ENCODE results near the gene PROSER2.

The PROSER2 gene

DNA sequence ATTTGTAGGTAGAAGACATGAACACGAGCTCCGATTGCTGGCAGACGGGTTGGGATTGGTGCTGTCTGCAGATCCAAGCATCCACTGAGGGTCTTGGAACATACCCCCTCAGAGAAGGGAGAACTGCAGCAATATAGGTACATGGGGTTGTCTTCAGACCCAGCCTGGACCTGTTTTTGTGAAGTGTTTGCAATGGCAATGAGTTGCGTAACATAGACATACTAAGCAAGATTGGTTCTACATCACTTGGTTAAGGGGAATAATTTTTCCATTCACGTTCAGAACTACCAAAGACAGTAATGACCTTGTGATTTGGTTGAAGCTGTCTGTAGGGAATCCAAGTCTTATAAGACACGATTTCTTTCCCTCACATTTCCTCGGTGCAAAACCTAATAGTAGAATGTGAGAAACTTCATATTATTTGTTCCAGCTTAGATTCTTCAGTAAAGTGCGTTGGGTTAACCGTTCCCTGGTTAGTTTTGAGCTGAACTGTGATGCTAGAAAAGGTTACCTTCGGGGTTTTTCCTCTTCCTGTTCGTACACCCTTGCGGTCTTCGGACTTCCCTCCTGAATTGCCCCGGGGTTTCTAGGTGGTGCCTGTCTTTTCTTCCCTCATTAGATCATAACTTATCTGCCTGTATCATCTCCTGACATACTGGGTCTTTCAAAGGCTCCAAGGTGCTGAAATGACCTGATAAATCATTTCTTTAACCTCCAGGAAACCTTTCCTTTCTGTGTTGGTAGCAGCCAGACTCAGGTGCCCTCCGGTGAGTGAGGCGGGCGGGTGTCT lies 14.4 kb downstream of the PROSER2 start:
- Histone ChIP-seq H3K4me1 (ENCODE audit: control insufficient read depth, low read length) (no peaks in the 10 kb centered on the region; the same call in 1 of the 2 replicates), H3K4me2 (ENCODE audit: low read length) (no peak overlapping the region), H3K27me3 (ENCODE audit: control insufficient read depth, low read length) (peaks cover 24% of the 10 kb centered on the region), H3F3A (ENCODE audit: control insufficient read depth, insufficient read depth) (no peaks in the 10 kb centered on the region; the same call in 1 of the 2 replicates), H3K36me3 (ENCODE audit: control insufficient read depth, low read length) (no peaks in the 10 kb centered on the region), H3K27ac (ENCODE audit: low read depth, low read length) (no peak overlapping the region), H3K79me2 (ENCODE audit: control insufficient read depth, low read length) (no peaks in the 10 kb centered on the region), H3K9me2 (replicated peaks; ENCODE audit: control insufficient read depth, low read length) (no peaks in the 10 kb centered on the region), H3K4me3 (ENCODE audit: low read length) (no peak overlapping the region), H3K9me3 (ENCODE audit: control insufficient read depth, insufficient read depth, low read length) (no peaks in the 10 kb centered on the region), H4K20me1 (ENCODE audit: control insufficient read depth, insufficient read depth, low read depth, low read length) (no peaks in the 10 kb centered on the region)
- TF ChIP-seq, protein P1, sequence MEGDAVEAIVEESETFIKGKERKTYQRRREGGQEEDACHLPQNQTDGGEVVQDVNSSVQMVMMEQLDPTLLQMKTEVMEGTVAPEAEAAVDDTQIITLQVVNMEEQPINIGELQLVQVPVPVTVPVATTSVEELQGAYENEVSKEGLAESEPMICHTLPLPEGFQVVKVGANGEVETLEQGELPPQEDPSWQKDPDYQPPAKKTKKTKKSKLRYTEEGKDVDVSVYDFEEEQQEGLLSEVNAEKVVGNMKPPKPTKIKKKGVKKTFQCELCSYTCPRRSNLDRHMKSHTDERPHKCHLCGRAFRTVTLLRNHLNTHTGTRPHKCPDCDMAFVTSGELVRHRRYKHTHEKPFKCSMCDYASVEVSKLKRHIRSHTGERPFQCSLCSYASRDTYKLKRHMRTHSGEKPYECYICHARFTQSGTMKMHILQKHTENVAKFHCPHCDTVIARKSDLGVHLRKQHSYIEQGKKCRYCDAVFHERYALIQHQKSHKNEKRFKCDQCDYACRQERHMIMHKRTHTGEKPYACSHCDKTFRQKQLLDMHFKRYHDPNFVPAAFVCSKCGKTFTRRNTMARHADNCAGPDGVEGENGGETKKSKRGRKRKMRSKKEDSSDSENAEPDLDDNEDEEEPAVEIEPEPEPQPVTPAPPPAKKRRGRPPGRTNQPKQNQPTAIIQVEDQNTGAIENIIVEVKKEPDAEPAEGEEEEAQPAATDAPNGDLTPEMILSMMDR (IDR thresholded peaks at IDR 0.05; ENCODE audit: low read depth, low read length, poor library complexity, severe bottlenecking), result no peak
- peak; percentile 63; the same call in 1 of the 2 replicates for TF ChIP-seq EZH2phosphoT487 (IDR thresholded peaks at IDR 0.05; ENCODE audit: borderline replicate concordance, low read length)

DNA sequence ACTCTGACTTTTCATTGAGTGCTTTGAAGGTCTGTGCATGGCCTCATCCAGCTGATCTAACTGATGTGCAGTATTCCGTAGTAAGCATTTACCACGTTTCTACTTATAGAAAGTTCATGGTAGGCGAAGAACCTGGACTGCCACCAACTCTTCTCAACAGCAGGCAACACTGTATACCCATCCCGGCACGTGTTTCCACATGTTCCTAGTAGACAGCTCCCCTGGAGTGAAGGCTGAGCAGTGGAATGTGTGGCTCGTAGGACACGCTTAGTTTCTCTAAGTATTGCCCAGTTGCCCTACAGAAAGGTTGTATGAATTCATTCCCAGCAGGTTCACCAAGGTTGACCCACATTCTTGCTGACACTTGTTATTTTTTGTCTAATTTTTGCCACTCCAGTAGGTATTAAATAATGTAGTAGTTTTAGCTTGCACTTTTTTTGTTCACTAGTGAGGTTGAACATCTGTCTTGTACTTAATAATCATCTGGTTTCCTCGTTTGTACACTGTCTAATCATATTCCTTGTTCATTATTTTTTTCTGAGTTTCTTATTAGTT lies 15.2 kb downstream of the PROSER2 start:
- Histone ChIP-seq H3K4me1 (ENCODE audit: control insufficient read depth, low read length) (no peaks in the 10 kb centered on the region; the same call in 1 of the 2 replicates), H3K27me3 (ENCODE audit: control insufficient read depth, low read length) (peaks cover 24% of the 10 kb centered on the region), H3K79me2 (ENCODE audit: control insufficient read depth, low read length) (no peaks in the 10 kb centered on the region), H3K36me3 (ENCODE audit: control insufficient read depth, low read length) (no peaks in the 10 kb centered on the region), H3K9me2 (replicated peaks; ENCODE audit: control insufficient read depth, low read length) (no peaks in the 10 kb centered on the region), H3F3A (ENCODE audit: control insufficient read depth, insufficient read depth) (no peaks in the 10 kb centered on the region; the same call in 1 of the 2 replicates), H3K4me2 (ENCODE audit: low read length) (no peak overlapping the region), H3K9me3 (ENCODE audit: control insufficient read depth, insufficient read depth, low read length) (no peaks in the 10 kb centered on the region), H3K27ac (ENCODE audit: low read depth, low read length) (no peak overlapping the region), H4K20me1 (ENCODE audit: control insufficient read depth, insufficient read depth, low read depth, low read length) (no peaks in the 10 kb centered on the region), H3K4me3 (ENCODE audit: low read length) (no peak overlapping the region)
- no peak for TF ChIP-seq EZH2phosphoT487 (IDR thresholded peaks at IDR 0.05; ENCODE audit: borderline replicate concordance, low read length)
- TF ChIP-seq, protein P1 (IDR thresholded peaks at IDR 0.05; ENCODE audit: low read depth, low read length, poor library complexity, severe bottlenecking), result no peak

DNA sequence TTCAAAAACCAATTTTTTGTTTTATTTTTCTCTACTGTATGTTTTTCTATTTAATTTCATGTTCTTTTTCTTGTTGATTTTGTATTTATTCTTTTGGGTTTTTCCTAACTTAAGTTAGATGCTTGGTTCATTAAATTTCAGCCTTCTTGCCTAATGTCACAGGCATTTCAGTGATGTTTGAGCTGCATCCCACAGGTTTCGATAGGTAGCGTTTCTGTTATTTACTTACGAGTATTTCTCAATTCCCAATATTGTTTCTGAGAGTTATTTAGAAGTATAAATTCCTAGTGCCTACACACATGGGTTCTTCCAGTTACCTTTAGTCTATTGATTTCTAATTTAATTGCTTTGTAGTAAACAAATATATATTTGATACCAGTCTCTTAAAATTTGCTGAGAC lies 18.2 kb downstream of the PROSER2 start:
- Histone ChIP-seq H3K9me2 (replicated peaks; ENCODE audit: control insufficient read depth, low read length) (no peaks in the 10 kb centered on the region), H3K4me3 (ENCODE audit: low read length) (no peak overlapping the region), H3K4me1 (ENCODE audit: control insufficient read depth, low read length) (no peaks in the 10 kb centered on the region), H3K9me3 (ENCODE audit: control insufficient read depth, insufficient read depth, low read length) (no peaks in the 10 kb centered on the region), H3K36me3 (ENCODE audit: control insufficient read depth, low read length) (no peaks in the 10 kb centered on the region), H3K4me2 (ENCODE audit: low read length) (no peak overlapping the region), H3F3A (ENCODE audit: control insufficient read depth, insufficient read depth) (no peaks in the 10 kb centered on the region), H3K27ac (ENCODE audit: low read depth, low read length) (no peak overlapping the region), H4K20me1 (ENCODE audit: control insufficient read depth, insufficient read depth, low read depth, low read length) (no peaks in the 10 kb centered on the region), H3K27me3 (ENCODE audit: control insufficient read depth, low read length) (peaks cover 28% of the 10 kb centered on the region), H3K79me2 (ENCODE audit: control insufficient read depth, low read length) (no peaks in the 10 kb centered on the region)
- TF ChIP-seq EZH2phosphoT487 (IDR thresholded peaks at IDR 0.05; ENCODE audit: borderline replicate concordance, low read length), result no peak
- TF ChIP-seq, protein P1 (IDR thresholded peaks at IDR 0.05; ENCODE audit: low read depth, low read length, poor library complexity, severe bottlenecking), result no peak
